Gastrocnemius medialis (tissue), 4 donors: ENCODE data around the gene KRT78. TPM values are rescaled to one million over a fixed set of nuclear protein-coding genes. Genes with fewer than 3 reads are reported as not detected.

ENCODE experiments used
- ATAC-seq, 2 donors: fragments of 150-250 bp; one replicate each; pipeline ENCODE4 v1.9.1; 2016
- DNase-seq, 2 donors: peaks; one replicate each; pipeline ENCODE4 v3.0.0-alpha.2; 2019
- H3K27ac ChIP-seq, 4 donors: fragments of 200-600 bp; sonication (generic); 1 replicate in 1 of 4; 2 replicates in 3 of 4; pipeline ENCODE4 v1.5.1; 2016 to 2018; ENCODE audit warnings: mild to moderate bottlenecking in 2 of 4, moderate library complexity in 1 of 4
- H3K27me3 ChIP-seq, 3 donors: fragments of 200-600 bp; sonication (generic) in 2 of 3; 1 replicate in 1 of 3; 2 replicates in 2 of 3; pipeline versions ENCODE4 v1.5.1 to v1.6.0; 2016 to 2019; ENCODE audit warnings: mild to moderate bottlenecking in 1 of 3, moderate library complexity in 1 of 3
- H3K36me3 ChIP-seq, 2 donors: fragments of 200-600 bp; sonication (generic) in 1 of 2; one replicate each; pipeline ENCODE4 v1.5.1; 2017 to 2018
- H3K4me1 ChIP-seq, 2 donors: fragments of 200-600 bp; sonication (generic) in 1 of 2; one replicate each; pipeline ENCODE4 v1.5.1; 2016 to 2017; ENCODE audit warnings: mild to moderate bottlenecking in 2 of 2
- H3K4me3 ChIP-seq, 4 donors: fragments of 200-600 bp; sonication (generic) in 3 of 4; 1 replicate in 1 of 4; 2 replicates in 3 of 4; pipeline ENCODE4 v1.5.1; 2016 to 2019; ENCODE audit warnings: mild to moderate bottlenecking in 2 of 4
- H3K9me3 ChIP-seq, 3 donors: fragments of 200-600 bp; sonication (generic) in 2 of 3; 1 replicate in 1 of 3; 2 replicates in 2 of 3; pipeline ENCODE4 v1.5.1; 2016 to 2019
- POLR2A ChIP-seq, 2 donors: fragments of 450-650 bp; IDR thresholded peaks; one replicate each; pipeline ENCODE4 v1.6.1; 2017; ENCODE audit warnings: antibody characterized with exemption in 2 of 2, mild to moderate bottlenecking in 2 of 2, moderate library complexity in 2 of 2
- in situ Hi-C, 4 donors: fragments of 200-750 bp; cut with MboI; loops; one replicate each; pipeline versions ENCODE4 v1.15.0 to v1.8.0; 2017; ENCODE audit warnings: low sequenced_read_pairs in 4 of 4
- intact Hi-C: fragments of 100-400 bp; cut with DNase I; formaldehyde crosslinking; loops from one replicate; pipeline ENCODE4 v1.15.1; 2023; ENCODE audit warnings: low total_unique reads
- total RNA-seq, 4 donors: library from RNA; depleted of rRNA; stranded (reverse); fragments of >200 nt; gene quantifications; one replicate each; pipeline versions ENCODE4 v1.1.0 to v1.2.3, GENCODE V29; 2016
- TF ChIP-seq, protein P1 (sequence below), 5 experiments: fragments of 450-650 bp in 3 of 5; fragments of 200-600 bp in 2 of 5; sonication (generic) in 2 of 5; IDR thresholded peaks in 4 of 5; conservative IDR thresholded peaks in 1 of 5; 1 replicate in 4 of 5; 2 replicates in 1 of 5; pipeline ENCODE4 v1.5.1; 2016 to 2019; ENCODE audit warnings: antibody characterized with exemption in 5 of 5, mild to moderate bottlenecking in 3 of 5, moderate library complexity in 3 of 5

KRT78 gene
- total RNA-seq, 4 donors from 2014 or later, result not detected

DNA sequence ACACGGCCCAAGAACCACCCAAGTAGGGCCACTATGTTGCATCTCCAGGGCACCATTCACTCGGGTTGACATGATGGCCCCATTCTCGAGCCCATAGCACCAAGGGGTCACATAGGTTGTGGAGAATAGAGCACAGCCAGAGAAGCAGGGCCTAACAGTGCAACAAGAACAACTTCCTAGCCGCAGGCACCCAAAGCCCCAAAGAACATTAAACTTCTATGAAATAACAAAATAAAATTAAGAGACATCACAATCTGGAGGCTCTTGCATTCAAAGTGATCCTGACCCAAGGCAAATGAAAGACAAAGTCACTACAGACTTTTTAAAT, 36.8 kb downstream of the KRT78 start:
- Histone ChIP-seq H3K27me3 (no peaks in the 10 kb centered on the region), H3K4me1 (no peaks in the 10 kb centered on the region), H3K36me3 (no peaks in the 10 kb centered on the region), H3K4me3 (no peak overlapping the region), H3K27ac (no peak overlapping the region), H3K9me3 (no peaks in the 10 kb centered on the region)
- no peak for ATAC-seq
- in situ Hi-C loops, result no loop called here
- intact Hi-C loops, result no loop called here
- no peak for DNase-seq
- TF ChIP-seq POLR2A (IDR thresholded peaks at IDR 0.05), result no peak
- TF ChIP-seq, protein P1, sequence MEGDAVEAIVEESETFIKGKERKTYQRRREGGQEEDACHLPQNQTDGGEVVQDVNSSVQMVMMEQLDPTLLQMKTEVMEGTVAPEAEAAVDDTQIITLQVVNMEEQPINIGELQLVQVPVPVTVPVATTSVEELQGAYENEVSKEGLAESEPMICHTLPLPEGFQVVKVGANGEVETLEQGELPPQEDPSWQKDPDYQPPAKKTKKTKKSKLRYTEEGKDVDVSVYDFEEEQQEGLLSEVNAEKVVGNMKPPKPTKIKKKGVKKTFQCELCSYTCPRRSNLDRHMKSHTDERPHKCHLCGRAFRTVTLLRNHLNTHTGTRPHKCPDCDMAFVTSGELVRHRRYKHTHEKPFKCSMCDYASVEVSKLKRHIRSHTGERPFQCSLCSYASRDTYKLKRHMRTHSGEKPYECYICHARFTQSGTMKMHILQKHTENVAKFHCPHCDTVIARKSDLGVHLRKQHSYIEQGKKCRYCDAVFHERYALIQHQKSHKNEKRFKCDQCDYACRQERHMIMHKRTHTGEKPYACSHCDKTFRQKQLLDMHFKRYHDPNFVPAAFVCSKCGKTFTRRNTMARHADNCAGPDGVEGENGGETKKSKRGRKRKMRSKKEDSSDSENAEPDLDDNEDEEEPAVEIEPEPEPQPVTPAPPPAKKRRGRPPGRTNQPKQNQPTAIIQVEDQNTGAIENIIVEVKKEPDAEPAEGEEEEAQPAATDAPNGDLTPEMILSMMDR (IDR thresholded peaks at IDR 0.05 in 4 of 5, conservative IDR thresholded peaks at IDR 0.05 in 1 of 5), result no peak

DNA sequence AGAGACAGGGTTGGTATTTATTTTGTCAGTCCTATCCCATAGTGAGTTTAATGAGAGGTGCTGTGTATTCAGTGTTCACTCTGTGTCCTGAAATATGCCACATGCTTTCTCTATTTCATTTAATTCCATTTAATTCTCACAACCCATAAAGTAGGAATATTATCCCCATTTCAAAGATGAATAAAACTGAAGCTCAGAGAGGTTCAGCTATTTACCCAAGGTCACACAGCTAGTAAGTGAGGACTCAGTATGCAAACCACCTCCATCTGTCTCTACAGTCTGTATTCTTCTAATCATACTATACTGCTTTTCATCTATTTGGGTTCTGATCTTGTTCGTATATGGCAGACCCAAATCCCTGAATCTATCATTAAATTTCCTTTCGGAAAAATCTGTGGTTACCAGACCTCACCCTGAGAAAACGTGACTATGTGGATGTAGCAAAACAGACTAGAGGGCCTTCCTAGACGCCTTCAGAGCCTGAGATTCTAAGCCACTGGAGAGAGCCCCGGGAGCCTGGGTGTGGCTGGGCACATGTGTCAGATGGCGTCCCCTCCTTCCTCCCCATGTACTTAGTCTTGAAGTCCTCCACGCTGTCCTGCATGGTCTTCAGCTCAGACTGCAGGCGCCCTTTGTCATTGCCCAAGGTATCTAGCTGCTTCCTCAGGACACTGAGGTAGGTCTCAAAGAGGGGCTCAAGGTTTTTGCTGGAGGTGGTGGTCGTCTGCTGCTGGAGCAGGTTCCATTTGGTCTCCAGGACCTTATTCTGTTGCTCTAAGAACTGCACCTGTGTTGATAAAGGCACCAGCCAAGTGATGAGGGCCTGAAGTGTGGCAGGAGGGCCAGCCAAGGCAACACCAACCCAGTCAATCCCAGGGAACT, 37.4 kb downstream of the KRT78 start:
- ATAC-seq (no peak), DNase-seq (no peak)
- TF ChIP-seq POLR2A (IDR thresholded peaks at IDR 0.05), result no peak
- TF ChIP-seq, protein P1 (IDR thresholded peaks at IDR 0.05 in 4 of 5, conservative IDR thresholded peaks at IDR 0.05 in 1 of 5), result no peak
- H3K4me3 ChIP-seq, result no peak overlapping the region
- H3K27me3 ChIP-seq, result no peaks in the 10 kb centered on the region
- no peak overlapping the region for H3K27ac ChIP-seq
- in situ Hi-C loops (no loop called here), intact Hi-C loops (no loop called here)
- no peaks in the 10 kb centered on the region for H3K4me1 ChIP-seq
- H3K9me3 ChIP-seq, result no peaks in the 10 kb centered on the region
- no peaks in the 10 kb centered on the region for H3K36me3 ChIP-seq

DNA sequence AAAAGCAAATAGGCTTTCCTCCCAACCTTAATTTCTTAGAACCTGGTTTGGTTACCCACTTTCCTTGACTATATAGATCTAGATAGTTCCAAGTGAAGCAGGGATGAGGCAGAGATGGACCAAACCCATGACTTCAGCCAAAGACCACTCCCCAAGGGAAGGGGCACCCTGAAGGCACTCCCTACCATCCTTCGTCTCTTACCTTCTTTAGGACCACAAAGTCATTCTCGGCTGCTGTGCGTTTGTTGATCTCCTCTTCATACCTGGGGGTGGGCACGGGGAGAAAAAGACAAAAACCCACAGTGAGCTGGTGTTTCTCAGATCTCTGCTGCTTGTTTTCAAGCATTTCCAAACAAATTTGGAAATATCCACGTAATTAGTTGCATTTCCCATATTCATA, 38.2 kb downstream of the KRT78 start:
- in situ Hi-C loops, result no loop called here
- ATAC-seq, result no peak

DNA sequence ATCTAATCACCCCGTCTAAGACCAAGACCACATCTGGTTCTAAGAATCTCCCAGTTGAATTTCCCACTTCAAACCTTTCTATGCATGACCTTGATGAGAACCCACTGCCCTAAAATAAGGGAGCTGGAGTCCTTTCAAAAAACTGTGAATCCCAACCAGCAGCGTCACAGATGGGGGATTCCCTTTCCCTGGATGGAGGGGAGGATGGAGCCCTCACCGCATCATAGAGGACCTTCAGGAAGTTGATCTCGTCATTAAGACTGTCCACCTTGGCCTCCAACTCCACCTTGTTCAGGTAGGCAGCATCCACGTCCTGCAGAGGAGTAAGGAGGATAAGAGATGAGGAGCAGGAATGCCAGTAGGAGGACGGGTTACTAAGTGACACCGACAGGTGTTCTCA, 39.6 kb downstream of the KRT78 start:
- intact Hi-C loops (no loop called here), in situ Hi-C loops (no loop called here)
- DNase-seq, result no peak
- no peak for TF ChIP-seq POLR2A (IDR thresholded peaks at IDR 0.05)
- TF ChIP-seq, protein P1 (IDR thresholded peaks at IDR 0.05 in 4 of 5, conservative IDR thresholded peaks at IDR 0.05 in 1 of 5), result no peak
- Histone ChIP-seq H3K4me1 (no peaks in the 10 kb centered on the region), H3K27me3 (no peaks in the 10 kb centered on the region), H3K27ac (no peak overlapping the region), H3K4me3 (no peak overlapping the region), H3K9me3 (no peaks in the 10 kb centered on the region), H3K36me3 (no peaks in the 10 kb centered on the region)
- no peak for ATAC-seq

More for the DNA sequence above, 38.2 kb downstream of the KRT78 start:
- intact Hi-C loops, result no loop called here
- Histone ChIP-seq H3K4me3 (no peak overlapping the region), H3K36me3 (no peaks in the 10 kb centered on the region), H3K27ac (no peak overlapping the region), H3K27me3 (no peaks in the 10 kb centered on the region), H3K9me3 (no peaks in the 10 kb centered on the region), H3K4me1 (no peaks in the 10 kb centered on the region)
- DNase-seq, result no peak
- TF ChIP-seq, protein P1 (IDR thresholded peaks at IDR 0.05 in 4 of 5, conservative IDR thresholded peaks at IDR 0.05 in 1 of 5), result no peak
- no peak for TF ChIP-seq POLR2A (IDR thresholded peaks at IDR 0.05)
